Osteoblast (primary cell): Measurements from ENCODE around the gene MRM3. TPM values are rescaled to one million over a fixed set of nuclear protein-coding genes. Genes with fewer than 3 reads are reported as not detected.
"Not testable (repeated sequence)": the region's sequence is repeated elsewhere in the genome, so short reads cannot be mapped to it uniquely, and the experiment has no call there.

ENCODE experiments used
- DNase-seq: peaks from one replicate; pipeline ENCODE4 v3.0.0; 2011; ENCODE audit warnings: low spot score, mixed read lengths; ENCODE audit not compliant: insufficient read length; ENCODE audit errors: missing footprints
- H2AFZ ChIP-seq: 2 replicates; pipeline ENCODE4 v1.6.0; 2011; ENCODE audit warnings: mild to moderate bottlenecking, low read length
- H3K27ac ChIP-seq: 2 replicates; pipeline ENCODE4 v1.5.1; 2011; ENCODE audit warnings: mild to moderate bottlenecking, low read depth, low read length, moderate library complexity
- H3K27me3 ChIP-seq: 2 replicates; pipeline ENCODE4 v1.6.0; 2012; ENCODE audit warnings: mild to moderate bottlenecking, control low read depth, inconsistent platforms, low read length, moderate library complexity; ENCODE audit not compliant: insufficient read depth
- H3K36me3 ChIP-seq: 2 replicates; pipeline ENCODE4 v1.5.1; 2011; ENCODE audit warnings: mild to moderate bottlenecking, low read length, control low read depth, moderate library complexity; ENCODE audit not compliant: insufficient read depth
- H3K4me1 ChIP-seq: 2 replicates; pipeline ENCODE4 v1.5.1; 2011; ENCODE audit warnings: mild to moderate bottlenecking, low read length, control low read depth, moderate library complexity; ENCODE audit not compliant: insufficient read depth
- H3K4me2 ChIP-seq: 2 replicates; pipeline ENCODE4 v1.6.0; 2011; ENCODE audit warnings: mild to moderate bottlenecking, low read length; ENCODE audit not compliant: insufficient read depth
- H3K4me3 ChIP-seq: fragments of 200-600 bp; sonication (generic); 3 replicates; pipeline ENCODE4 v1.5.1; 2012; ENCODE audit warnings: mild to moderate bottlenecking, low read length, inconsistent platforms; ENCODE audit not compliant: insufficient read depth
- H3K79me2 ChIP-seq: 2 replicates; pipeline ENCODE4 v1.6.0; 2012; ENCODE audit warnings: mild to moderate bottlenecking, low read length, control low read depth, inconsistent platforms; ENCODE audit not compliant: insufficient read depth
- H3K9me3 ChIP-seq: 2 replicates; pipeline ENCODE4 v1.5.1; 2011; ENCODE audit warnings: low read depth, low read length, control low read depth
- H4K20me1 ChIP-seq: 2 replicates; pipeline ENCODE4 v1.6.0; 2012; ENCODE audit warnings: mild to moderate bottlenecking, low read length, control low read depth; ENCODE audit not compliant: insufficient read depth
- CTCF ChIP-seq: IDR thresholded peaks from 2 replicates; pipeline ENCODE4 v1.5.1; 2011; ENCODE audit warnings: mild to moderate bottlenecking, low read depth, low read length, moderate library complexity; ENCODE audit errors: extremely low read depth
- total RNA-seq: library from RNA; depleted of rRNA; stranded (reverse); fragments of >200 nt; gene quantifications from 2 replicates; pipeline ENCODE4 v1.2.3, GENCODE V29; 2012

MRM3 gene
- total RNA-seq, 1 donor, result 19.5 TPM

DNA sequence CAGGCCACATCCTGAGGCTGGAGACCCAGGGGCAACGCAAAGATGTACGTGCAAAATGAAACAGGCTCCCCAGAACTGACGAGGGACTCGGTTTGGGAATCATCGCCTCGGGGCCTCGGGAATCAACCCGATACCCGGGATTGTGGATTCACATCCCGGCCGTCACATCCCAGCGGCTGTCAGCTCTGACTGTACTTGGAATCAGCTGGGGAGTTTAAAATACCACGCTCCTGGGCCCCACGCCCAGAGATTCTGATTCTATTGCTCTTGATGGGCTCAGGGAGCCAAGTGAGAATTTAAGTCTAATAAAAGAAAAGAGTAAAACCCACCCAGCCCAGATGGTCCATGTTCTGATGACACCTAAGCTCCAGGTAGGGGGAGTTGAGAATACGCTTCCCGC is 42.2 kb downstream of the MRM3 start:
- Histone ChIP-seq H3K9me3 (no peaks in the 10 kb centered on the region), H3K27me3 (no peaks in the 10 kb centered on the region), H3K27ac (no peak overlapping the region), H2AFZ (no peak overlapping the region), H3K79me2 (no peaks in the 10 kb centered on the region), H3K36me3 (peaks cover 6% of the 10 kb centered on the region), H3K4me3 (no peak overlapping the region), H3K4me2 (no peak overlapping the region), H4K20me1 (peaks cover 7% of the 10 kb centered on the region), H3K4me1 (no peaks in the 10 kb centered on the region)
- no peak for TF ChIP-seq CTCF
- DNase-seq, result peak; percentile 38

DNA sequence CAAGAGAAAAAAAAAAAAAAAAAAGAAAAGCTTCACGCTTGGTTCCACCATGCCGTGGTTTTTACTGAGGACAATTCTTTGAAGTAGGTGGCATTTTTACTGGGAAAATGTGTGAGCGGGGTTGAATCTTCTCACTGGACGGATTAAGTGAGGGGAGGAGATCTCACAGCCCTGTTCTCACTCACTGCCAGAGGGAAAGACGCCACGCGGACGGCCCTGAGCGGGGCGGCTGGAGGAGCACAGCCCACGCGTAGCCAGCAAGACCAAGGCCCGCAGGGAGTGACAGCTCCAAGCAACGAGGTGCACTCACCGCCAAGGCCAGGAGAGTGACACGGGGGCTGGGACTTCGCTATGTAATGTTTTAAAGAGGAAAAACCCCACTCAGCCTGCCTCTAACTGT is 43.1 kb downstream of the MRM3 start:
- no peak overlapping the region for H3K4me3 ChIP-seq

DNA sequence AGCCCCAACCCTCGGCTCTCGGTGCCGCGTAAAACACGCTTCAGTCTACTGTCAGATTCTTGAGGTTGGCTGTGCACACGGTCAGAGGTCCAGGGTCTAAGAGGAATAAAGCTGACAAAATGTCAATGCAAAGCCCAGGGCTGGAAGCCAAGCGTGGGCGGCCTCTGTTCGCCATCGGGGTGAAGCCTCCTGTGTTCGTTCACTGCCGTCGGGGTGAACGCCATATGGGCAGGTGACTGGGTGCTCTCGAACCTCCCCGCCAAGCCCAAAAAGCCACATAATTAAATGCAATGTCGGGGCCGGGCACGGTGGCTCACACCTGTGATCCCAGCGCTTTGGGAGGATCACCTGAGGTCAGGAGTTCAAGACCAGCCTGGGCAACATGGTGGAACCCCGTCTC is 44.6 kb downstream of the MRM3 start:
- H3K4me3 ChIP-seq, result no peak overlapping the region
- peaks cover 3% of the 10 kb centered on the region for H3K79me2 ChIP-seq
- peak; percentile 72 for DNase-seq
- H3K4me1 ChIP-seq, result no peaks in the 10 kb centered on the region
- no peaks in the 10 kb centered on the region for H3K27me3 ChIP-seq
- H3K9me3 ChIP-seq, result no peaks in the 10 kb centered on the region
- H4K20me1 ChIP-seq, result peaks cover 7% of the 10 kb centered on the region
- H3K4me2 ChIP-seq, result no peak overlapping the region
- peaks cover 4% of the 10 kb centered on the region for H3K36me3 ChIP-seq
- TF ChIP-seq CTCF, result no peak
- H3K27ac ChIP-seq, result no peak overlapping the region
- H2AFZ ChIP-seq, result no peak overlapping the region

More for the DNA sequence above, 43.1 kb downstream of the MRM3 start:
- H4K20me1 ChIP-seq, result peaks cover 7% of the 10 kb centered on the region
- no peak overlapping the region for H2AFZ ChIP-seq
- peaks cover 3% of the 10 kb centered on the region for H3K79me2 ChIP-seq
- peak; percentile 62 for DNase-seq
- TF ChIP-seq CTCF, result no peak
- H3K4me2 ChIP-seq, result no peak overlapping the region
- no peaks in the 10 kb centered on the region for H3K4me1 ChIP-seq
- no peak overlapping the region for H3K27ac ChIP-seq
- H3K9me3 ChIP-seq, result no peaks in the 10 kb centered on the region
- no peaks in the 10 kb centered on the region for H3K27me3 ChIP-seq
- peaks cover 6% of the 10 kb centered on the region for H3K36me3 ChIP-seq

- Histone ChIP-seq H4K20me1 (peaks cover 2% of the 10 kb centered on the region), H3K4me1 (no peaks in the 10 kb centered on the region), H3K4me3 (no peak overlapping the region), H3K9me3 (no peaks in the 10 kb centered on the region), H2AFZ (no peak overlapping the region), H3K27me3 (no peaks in the 10 kb centered on the region), H3K36me3 (peaks cover 3% of the 10 kb centered on the region), H3K4me2 (no peak overlapping the region), H3K79me2 (peaks cover 3% of the 10 kb centered on the region), H3K27ac (peak overlapping the region; percentile 45)
- peak; percentile 92 for DNase-seq
- TF ChIP-seq CTCF, result no peak
These were observed 46.6 kb downstream of the MRM3 start for GRCh38 chr17:828761-829160.

- H3K4me1 ChIP-seq, H4K20me1 ChIP-seq, H2AFZ ChIP-seq, H3K4me2 ChIP-seq, H3K79me2 ChIP-seq, H3K9me3 ChIP-seq, H3K4me3 ChIP-seq, DNase-seq, H3K27ac ChIP-seq, H3K27me3 ChIP-seq, H3K36me3 ChIP-seq: not testable (repeated sequence)
These were observed 47.5 kb downstream of the MRM3 start for GRCh38 chr17:829614-830013.
